ENCODE data around the gene RRBP1.
"Not testable (repeated sequence)": the region's sequence is repeated elsewhere in the genome, so short reads cannot be mapped to it uniquely, and the experiment has no call there.

Gene RRBP1

GRCh38 chr20:17709361-17710293, 27.6 kb upstream of the RRBP1 start:
- DNase-seq (ENCODE audit: low read depth, low spot score): no peak

GRCh38 chr20:17708675-17709360, 26.8 kb upstream of the RRBP1 start:
- no peak for DNase-seq (ENCODE audit: low read depth, low spot score)

- not testable (repeated sequence) for DNase-seq (ENCODE audit: low read depth, low spot score)
Observed at GRCh38 chr20:17707951-17708350, 25.9 kb upstream of the RRBP1 start.

- DNase-seq (ENCODE audit: low read depth, low spot score): no peak
Observed at GRCh38 chr20:17706632-17707031, 24.6 kb upstream of the RRBP1 start.

- DNase-seq (ENCODE audit: low read depth, low spot score): no peak
Observed at GRCh38 chr20:17705916-17706315, 23.9 kb upstream of the RRBP1 start.

- no peak for DNase-seq (ENCODE audit: low read depth, low spot score)
Observed at GRCh38 chr20:17704589-17705317, 22.7 kb upstream of the RRBP1 start.

- DNase-seq (ENCODE audit: low read depth, low spot score): no peak
Observed at GRCh38 chr20:17701826-17702225, 19.8 kb upstream of the RRBP1 start.

- no peak for DNase-seq (ENCODE audit: low read depth, low spot score)
Observed at GRCh38 chr20:17700637-17701036, 18.6 kb upstream of the RRBP1 start.

GRCh38 chr20:17699931-17700351, 17.9 kb upstream of the RRBP1 start, which contains the start of gene BANF2:
Gene BANF2, plus strand, starts transcription at chr20:17699966. Its CDS starts 25,060 bp downstream, at chr20:17725026.
- DNase-seq (ENCODE audit: low read depth, low spot score): no peak

GRCh38 chr20:17698384-17698783, 16.3 kb upstream of the RRBP1 start:
- DNase-seq (ENCODE audit: low read depth, low spot score): no peak

GRCh38 chr20:17697171-17697570, 15.1 kb upstream of the RRBP1 start:
- no peak for DNase-seq (ENCODE audit: low read depth, low spot score)

GRCh38 chr20:17696287-17696686, 14.2 kb upstream of the RRBP1 start:
- DNase-seq (ENCODE audit: low read depth, low spot score): no peak

GRCh38 chr20:17694767-17695166, 12.7 kb upstream of the RRBP1 start:
- no peak for DNase-seq (ENCODE audit: low read depth, low spot score)

- DNase-seq (ENCODE audit: low read depth, low spot score): no peak
Observed at GRCh38 chr20:17693444-17694001, 11.5 kb upstream of the RRBP1 start.

GRCh38 chr20:17691758-17692157, 9.7 kb upstream of the RRBP1 start:
- no peak for DNase-seq (ENCODE audit: low read depth, low spot score)

GRCh38 chr20:17690144-17690543, 8.1 kb upstream of the RRBP1 start:
- no peak for DNase-seq (ENCODE audit: low read depth, low spot score)

GRCh38 chr20:17688965-17689364, 6.9 kb upstream of the RRBP1 start:
- no peak for DNase-seq (ENCODE audit: low read depth, low spot score)

- no peak for DNase-seq (ENCODE audit: low read depth, low spot score)
Observed at GRCh38 chr20:17687800-17688199, 5.8 kb upstream of the RRBP1 start.

- no peak for DNase-seq (ENCODE audit: low read depth, low spot score)
Observed at GRCh38 chr20:17685168-17685567, 3.1 kb upstream of the RRBP1 start.

- DNase-seq (ENCODE audit: low read depth, low spot score): no peak
Observed at GRCh38 chr20:17684077-17684888, 2.2 kb upstream of the RRBP1 start.
